ENCODE measurements around the gene CALM1. TPM values are rescaled to one million over a fixed set of nuclear protein-coding genes. Genes with fewer than 3 reads are reported as not detected.

The CALM1 gene
- total and polyA plus RNA-seq, 4 donors = 146 to 517 (median 166) TPM

DNA sequence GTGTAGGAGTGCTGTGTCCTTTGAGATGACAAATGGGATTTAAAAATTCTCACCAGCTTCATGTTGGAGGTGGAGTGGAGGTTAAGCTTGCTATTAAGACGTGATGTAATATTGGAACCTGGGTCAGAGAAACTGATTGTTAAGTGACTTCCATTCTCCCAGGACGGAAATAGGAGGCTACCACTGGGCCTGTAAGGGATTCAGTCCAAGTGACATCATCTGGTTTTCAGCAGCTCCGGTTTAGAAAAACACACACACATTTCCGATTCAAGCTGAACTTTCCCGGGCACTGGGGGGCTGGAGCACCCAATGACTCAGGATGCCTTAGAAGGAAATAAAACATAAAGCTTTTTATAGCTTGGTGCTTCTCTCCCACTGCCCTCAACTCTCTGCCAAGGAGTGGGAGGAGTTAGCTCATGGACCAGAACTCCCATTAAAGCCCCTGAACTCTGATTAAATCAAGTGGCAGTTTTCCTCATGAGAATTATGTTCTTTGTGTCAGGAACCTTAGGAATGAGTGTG lies 12.4 kb downstream of the CALM1 start:
- WGBS = 41% methylated on average over 5 of the region's 5 CpGs
- no peaks in the 10 kb centered on the region for H3K27me3 ChIP-seq (ENCODE audit: control insufficient read depth in 4 of 4, insufficient read depth in 4 of 4, low read length in 3 of 4)
- no peaks in the 10 kb centered on the region for H3K4me1 ChIP-seq (ENCODE audit: control insufficient read depth in 4 of 4, insufficient read depth in 4 of 4, low read length in 3 of 4)
- no peak for DNase-seq (ENCODE audit: low spot score)
- H3K27ac ChIP-seq (ENCODE audit: low read depth in 1 of 2, low read length in 2 of 2) = peak overlapping the region; percentile 66 to 69
- no peak for TF ChIP-seq FOXA1 (IDR thresholded peaks at IDR 0.05)
- no peak for TF ChIP-seq EGR1 (IDR thresholded peaks at IDR 0.05; ENCODE audit: low read depth in 2 of 2)
- peak; percentile 29 for TF ChIP-seq SP1 (IDR thresholded peaks at IDR 0.05)
- TF ChIP-seq GABPA (IDR thresholded peaks at IDR 0.05 in 1 of 2, conservative IDR thresholded peaks at IDR 0.05 in 1 of 2) = no peak
- peak in 1 of 2 donors; percentile 11 for TF ChIP-seq RAD21 (IDR thresholded peaks at IDR 0.05)
- TF ChIP-seq NR2F2 (IDR thresholded peaks at IDR 0.05) = peak; percentile 82
- TF ChIP-seq REST (IDR thresholded peaks at IDR 0.05) = no peak
- peak; percentile 35 to 56 for TF ChIP-seq JUND (IDR thresholded peaks at IDR 0.05)
- H3K9me3 ChIP-seq (ENCODE audit: control insufficient read depth in 4 of 4, low read length in 3 of 4) = no peaks in the 10 kb centered on the region
- no peak overlapping the region for H3K9ac ChIP-seq (ENCODE audit: low read depth in 1 of 2, low read length in 2 of 2)
- H3K4me3 ChIP-seq (ENCODE audit: low read depth in 1 of 3, low read length in 3 of 3) = no peak overlapping the region
- H3K36me3 ChIP-seq (ENCODE audit: control insufficient read depth in 4 of 4, insufficient read depth in 3 of 4, low read depth in 1 of 4, low read length in 3 of 4) = peaks cover 7 to 26% (median 19%) of the 10 kb centered on the region in 4 donors

GRCh38 chr14:90412058-90412457 lies 15.2 kb downstream of the CALM1 start:
- WGBS = 90% methylated on average over 2 of the region's 2 CpGs
- H3K4me1 ChIP-seq (ENCODE audit: control insufficient read depth in 4 of 4, insufficient read depth in 4 of 4, low read length in 3 of 4) = no peaks in the 10 kb centered on the region
- H3K27me3 ChIP-seq (ENCODE audit: control insufficient read depth in 4 of 4, insufficient read depth in 4 of 4, low read length in 3 of 4) = no peaks in the 10 kb centered on the region

More at GRCh38 chr14:90412058-90412457, 15.2 kb downstream of the CALM1 start:
- TF ChIP-seq NR2F2 (IDR thresholded peaks at IDR 0.05) = no peak
- TF ChIP-seq FOXA2 (IDR thresholded peaks at IDR 0.05) = no peak
- no peak for TF ChIP-seq SP1 (IDR thresholded peaks at IDR 0.05)
- no peak for TF ChIP-seq ATF3 (IDR thresholded peaks at IDR 0.05)
- TF ChIP-seq, protein P1, sequence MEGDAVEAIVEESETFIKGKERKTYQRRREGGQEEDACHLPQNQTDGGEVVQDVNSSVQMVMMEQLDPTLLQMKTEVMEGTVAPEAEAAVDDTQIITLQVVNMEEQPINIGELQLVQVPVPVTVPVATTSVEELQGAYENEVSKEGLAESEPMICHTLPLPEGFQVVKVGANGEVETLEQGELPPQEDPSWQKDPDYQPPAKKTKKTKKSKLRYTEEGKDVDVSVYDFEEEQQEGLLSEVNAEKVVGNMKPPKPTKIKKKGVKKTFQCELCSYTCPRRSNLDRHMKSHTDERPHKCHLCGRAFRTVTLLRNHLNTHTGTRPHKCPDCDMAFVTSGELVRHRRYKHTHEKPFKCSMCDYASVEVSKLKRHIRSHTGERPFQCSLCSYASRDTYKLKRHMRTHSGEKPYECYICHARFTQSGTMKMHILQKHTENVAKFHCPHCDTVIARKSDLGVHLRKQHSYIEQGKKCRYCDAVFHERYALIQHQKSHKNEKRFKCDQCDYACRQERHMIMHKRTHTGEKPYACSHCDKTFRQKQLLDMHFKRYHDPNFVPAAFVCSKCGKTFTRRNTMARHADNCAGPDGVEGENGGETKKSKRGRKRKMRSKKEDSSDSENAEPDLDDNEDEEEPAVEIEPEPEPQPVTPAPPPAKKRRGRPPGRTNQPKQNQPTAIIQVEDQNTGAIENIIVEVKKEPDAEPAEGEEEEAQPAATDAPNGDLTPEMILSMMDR (IDR thresholded peaks at IDR 0.05; ENCODE audit: low read depth, low read length, missing input control) = no peak
- no peak for TF ChIP-seq GABPA (IDR thresholded peaks at IDR 0.05 in 1 of 2, conservative IDR thresholded peaks at IDR 0.05 in 1 of 2)
- no peak for TF ChIP-seq FOXA1 (IDR thresholded peaks at IDR 0.05)
- TF ChIP-seq REST (IDR thresholded peaks at IDR 0.05) = no peak
- no peak for TF ChIP-seq YY1 (IDR thresholded peaks at IDR 0.05)
- no peak for TF ChIP-seq RXRA (IDR thresholded peaks at IDR 0.05)
- no peak for TF ChIP-seq TAF1 (conservative IDR thresholded peaks at IDR 0.05)
- no peak for TF ChIP-seq HNF4A (conservative IDR thresholded peaks at IDR 0.05)
- no peak for TF ChIP-seq RAD21 (IDR thresholded peaks at IDR 0.05)
- TF ChIP-seq, protein P2, sequence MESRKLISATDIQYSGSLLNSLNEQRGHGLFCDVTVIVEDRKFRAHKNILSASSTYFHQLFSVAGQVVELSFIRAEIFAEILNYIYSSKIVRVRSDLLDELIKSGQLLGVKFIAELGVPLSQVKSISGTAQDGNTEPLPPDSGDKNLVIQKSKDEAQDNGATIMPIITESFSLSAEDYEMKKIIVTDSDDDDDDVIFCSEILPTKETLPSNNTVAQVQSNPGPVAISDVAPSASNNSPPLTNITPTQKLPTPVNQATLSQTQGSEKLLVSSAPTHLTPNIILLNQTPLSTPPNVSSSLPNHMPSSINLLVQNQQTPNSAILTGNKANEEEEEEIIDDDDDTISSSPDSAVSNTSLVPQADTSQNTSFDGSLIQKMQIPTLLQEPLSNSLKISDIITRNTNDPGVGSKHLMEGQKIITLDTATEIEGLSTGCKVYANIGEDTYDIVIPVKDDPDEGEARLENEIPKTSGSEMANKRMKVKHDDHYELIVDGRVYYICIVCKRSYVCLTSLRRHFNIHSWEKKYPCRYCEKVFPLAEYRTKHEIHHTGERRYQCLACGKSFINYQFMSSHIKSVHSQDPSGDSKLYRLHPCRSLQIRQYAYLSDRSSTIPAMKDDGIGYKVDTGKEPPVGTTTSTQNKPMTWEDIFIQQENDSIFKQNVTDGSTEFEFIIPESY (IDR thresholded peaks at IDR 0.05) = no peak
- TF ChIP-seq EGR1 (IDR thresholded peaks at IDR 0.05; ENCODE audit: low read depth in 2 of 2) = no peak
- TF ChIP-seq HNF4G (IDR thresholded peaks at IDR 0.05) = no peak
- TF ChIP-seq MAX (IDR thresholded peaks at IDR 0.05) = no peak
- H3K27ac ChIP-seq (ENCODE audit: low read depth in 1 of 2, low read length in 2 of 2) = no peak overlapping the region
- H3K9me3 ChIP-seq (ENCODE audit: control insufficient read depth in 4 of 4, low read length in 3 of 4) = no peaks in the 10 kb centered on the region
- H3K4me3 ChIP-seq (ENCODE audit: low read depth in 1 of 3, low read length in 3 of 3) = no peak overlapping the region
- H3K36me3 ChIP-seq (ENCODE audit: control insufficient read depth in 4 of 4, insufficient read depth in 3 of 4, low read depth in 1 of 4, low read length in 3 of 4) = peaks cover 0 to under 1% (median under 1%) of the 10 kb centered on the region in 4 donors
- H3K9ac ChIP-seq (ENCODE audit: low read depth in 1 of 2, low read length in 2 of 2) = no peak overlapping the region
- no peak for DNase-seq (ENCODE audit: low spot score)
